Hypothalamus (tissue), 51 donors: Measurements from ENCODE around the gene DSCAML1.
"Not testable (repeated sequence)": the region's sequence is repeated elsewhere in the genome, so short reads cannot be mapped to it uniquely, and the experiment has no call there.

Experiments used
- DNase-seq, 51 donors: peaks; one replicate each; lab custom pipeline; 2025; lab: John Stamatoyannopoulos, UW

DSCAML1 gene

GRCh38 chr11:117465236-117465997 lies 331.6 kb downstream of the DSCAML1 start:
- no peak for DNase-seq

GRCh38 chr11:117464778-117465177 lies 332.2 kb downstream of the DSCAML1 start:
- no peak for DNase-seq

DNA sequence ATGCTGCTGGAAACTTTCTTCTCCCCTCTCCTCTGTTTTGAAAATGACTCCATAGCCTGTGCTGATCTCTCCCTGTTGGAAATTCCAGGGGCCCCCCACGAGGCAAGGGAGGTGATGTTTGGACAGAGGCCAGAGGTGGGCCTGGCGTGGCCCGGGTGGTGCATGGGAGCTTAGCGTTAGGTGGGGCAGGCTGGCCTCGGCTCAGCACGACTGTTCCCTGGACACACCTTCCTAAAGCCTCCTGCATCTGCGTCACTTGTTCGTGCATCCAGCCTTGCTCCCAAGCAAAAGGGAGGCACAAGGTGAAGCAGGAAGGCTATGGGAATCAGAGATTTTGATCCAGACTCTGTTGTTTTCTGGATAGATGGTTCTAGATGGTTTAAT lies 334.2 kb downstream of the DSCAML1 start:
- DNase-seq = no peak

- DNase-seq = no peak
Observed at GRCh38 chr11:117462183-117462863, 334.7 kb downstream of the DSCAML1 start.

- no peak for DNase-seq
Observed at GRCh38 chr11:117461396-117462182, 335.4 kb downstream of the DSCAML1 start.

DNA sequence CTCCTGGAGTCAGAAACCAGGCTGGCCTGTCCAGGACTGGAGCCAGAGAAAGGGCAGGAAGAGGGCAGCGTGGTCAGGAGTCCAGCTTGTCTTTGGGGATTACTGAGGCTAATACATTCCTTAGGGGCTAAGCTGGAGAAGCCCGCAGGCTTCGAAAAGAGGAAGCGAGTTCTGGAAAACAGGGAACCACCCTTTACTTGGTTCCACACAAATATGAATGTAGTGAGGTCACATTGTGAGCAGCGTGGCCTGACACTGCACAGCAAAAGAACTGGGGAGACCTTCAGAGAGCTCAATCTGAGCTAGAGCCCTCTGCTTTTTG lies 337.1 kb downstream of the DSCAML1 start:
- no peak for DNase-seq

- no peak for DNase-seq
Observed at GRCh38 chr11:117459123-117459978, 337.7 kb downstream of the DSCAML1 start.

GRCh38 chr11:117458275-117459122 lies 338.5 kb downstream of the DSCAML1 start:
- peak in 1 of 51 donors; percentile 15 for DNase-seq

GRCh38 chr11:117457835-117458234 lies 339.2 kb downstream of the DSCAML1 start:
- DNase-seq = no peak

DNA sequence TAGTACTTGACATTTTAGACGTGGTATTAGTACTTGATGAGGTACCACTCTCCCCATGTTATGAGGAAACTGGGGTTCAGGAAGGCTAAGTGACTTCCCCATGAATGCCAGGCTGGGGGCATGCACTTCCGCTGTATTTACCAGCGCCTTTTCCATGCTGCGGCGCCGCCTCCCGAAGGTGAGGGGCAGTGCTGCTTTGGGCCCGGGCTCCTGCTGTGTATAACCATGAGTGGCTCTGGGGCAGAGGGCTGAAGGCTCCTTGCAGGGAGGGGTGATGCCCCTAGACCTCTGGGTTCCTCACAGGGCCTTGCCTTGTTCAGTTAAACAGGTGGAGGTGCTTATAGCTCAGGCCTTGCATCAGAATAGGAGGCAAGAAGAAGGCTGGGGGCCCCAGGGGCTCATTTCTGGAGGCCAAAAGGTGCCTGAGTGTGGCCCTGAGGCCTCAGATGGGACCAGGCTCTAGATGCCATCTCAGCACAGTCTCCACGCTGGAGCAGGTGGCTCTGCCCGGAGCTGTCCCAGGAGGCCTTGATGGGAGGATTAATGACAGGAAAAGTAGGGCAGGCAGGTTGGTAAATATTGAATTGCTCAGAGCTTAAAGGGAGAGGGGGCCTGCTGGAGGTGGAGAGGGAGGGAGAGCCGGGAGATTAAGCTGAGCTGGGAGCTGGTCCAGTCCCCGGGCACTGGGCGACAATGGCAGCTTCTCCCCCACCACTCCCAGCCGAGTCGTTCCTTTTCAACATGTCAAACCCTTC lies 339.8 kb downstream of the DSCAML1 start:
- DNase-seq = no peak

DNA sequence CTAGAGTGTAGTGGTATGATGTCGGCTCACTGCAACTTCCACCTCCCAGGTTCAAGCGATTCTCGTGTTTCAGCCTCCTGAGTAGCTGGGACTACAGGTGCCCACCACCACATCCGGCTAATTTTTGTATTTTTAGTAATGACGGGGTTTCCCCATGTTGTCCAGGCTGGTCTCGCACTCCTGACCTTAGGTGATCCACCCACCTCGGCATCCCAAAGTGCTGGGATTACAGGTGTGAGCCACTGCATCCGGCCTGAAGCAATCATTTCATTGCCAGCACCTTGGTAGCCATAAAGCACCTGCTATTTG lies 340.3 kb downstream of the DSCAML1 start:
- not testable (repeated sequence) for DNase-seq

DNA sequence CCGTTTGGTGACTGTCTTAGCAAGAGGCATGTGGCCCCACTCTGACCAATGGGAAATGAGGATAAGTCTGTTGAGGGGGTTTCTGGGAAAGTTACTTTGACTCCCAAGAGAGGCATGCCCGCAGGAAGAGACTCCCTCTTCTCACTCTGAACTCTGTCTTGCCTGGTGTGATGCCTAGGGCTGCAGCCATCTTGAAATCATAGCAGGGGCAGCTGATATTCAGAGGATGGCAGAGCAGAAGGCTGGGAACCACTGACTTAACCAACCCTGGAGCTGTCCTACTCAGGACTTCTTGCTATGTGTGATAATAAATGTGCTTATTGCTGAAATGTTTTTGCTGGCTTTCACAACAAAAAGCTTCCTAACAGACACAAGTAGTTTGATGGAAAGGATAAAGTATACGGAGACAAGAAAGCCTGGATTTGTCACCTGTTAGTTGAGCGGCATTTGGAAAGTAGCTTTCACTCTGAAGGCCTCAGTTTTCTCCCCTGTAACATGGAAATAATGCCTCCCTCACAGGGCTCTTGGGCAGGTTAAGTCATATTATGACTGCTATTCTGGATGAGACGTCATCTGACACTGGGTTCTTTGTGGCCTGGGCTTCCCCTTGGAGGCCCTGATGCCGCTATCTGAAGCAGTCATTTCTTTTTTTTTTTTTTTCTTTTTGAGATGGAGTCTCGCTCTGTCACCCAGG lies 340.8 kb downstream of the DSCAML1 start:
- no peak for DNase-seq

GRCh38 chr11:117454564-117454917 lies 342.5 kb downstream of the DSCAML1 start:
- DNase-seq = no peak

GRCh38 chr11:117453886-117454563 lies 343.0 kb downstream of the DSCAML1 start:
- DNase-seq = no peak

- DNase-seq = no peak
Observed at GRCh38 chr11:117449111-117449693, 347.8 kb downstream of the DSCAML1 start.

DNA sequence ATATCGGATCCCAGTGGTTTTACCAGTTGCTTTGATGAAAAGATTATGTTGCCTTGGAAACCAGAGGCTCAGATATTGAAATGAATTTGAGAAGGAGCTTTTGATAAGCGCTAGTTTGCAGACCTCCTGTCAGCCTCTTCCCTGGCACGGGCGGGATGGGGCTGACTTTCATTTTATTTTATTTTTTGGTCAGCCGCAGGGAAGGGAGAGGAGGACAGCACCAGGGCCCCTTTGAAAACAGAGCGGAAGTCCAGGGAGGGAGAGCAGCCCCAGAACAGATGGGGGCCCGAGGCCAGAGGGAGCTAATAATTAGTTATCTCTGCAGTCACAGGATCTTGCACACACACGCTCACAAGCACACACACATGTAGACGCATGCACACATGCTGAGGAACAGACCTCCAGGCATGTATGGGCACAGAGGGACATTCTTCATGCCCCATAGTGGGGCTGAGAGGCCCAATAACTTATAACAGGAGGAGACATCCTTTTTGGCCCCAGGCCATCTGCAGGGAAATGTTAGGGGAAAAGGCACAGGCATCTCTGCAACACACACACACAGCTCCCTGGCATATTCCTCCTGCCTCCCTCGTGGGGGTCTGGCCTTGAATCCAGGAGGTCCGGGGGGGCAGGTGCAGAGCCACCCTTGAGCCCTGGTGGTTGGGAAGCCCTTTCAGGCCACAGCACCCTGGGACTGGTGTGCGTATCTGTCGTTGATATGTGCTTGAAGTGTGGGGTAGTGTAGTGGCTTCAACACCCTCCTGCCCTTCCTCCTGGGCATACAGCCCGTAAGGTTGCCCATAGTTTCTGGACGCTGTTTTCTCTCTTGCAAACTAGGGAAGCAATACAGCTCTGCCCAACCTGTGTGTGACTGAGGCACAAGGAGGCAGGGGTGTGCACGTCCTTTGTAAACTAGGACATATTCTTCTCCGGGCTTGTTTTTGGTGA lies 352.0 kb downstream of the DSCAML1 start:
- peak in 1 of 51 donors; percentile 17 for DNase-seq
